Posterior cingulate gyrus (tissue), 11 donors: ENCODE results near the gene FAM240A.

Source experiments
- DNase-seq, 10 donors: peaks; one replicate each; pipeline versions ENCODE4 v3.0.0 to v3.0.0-alpha.2; 2020 to 2021; ENCODE audit warnings: mixed read lengths in 3 of 10
- intact Hi-C: fragments of 100-400 bp; cut with DNase I; formaldehyde crosslinking; loops from one replicate; pipeline ENCODE4 v1.15.1; 2023

FAM240A gene

GRCh38 chr3:46670891-46671427 is 58.6 kb downstream of the FAM240A start:
- intact Hi-C loops, result no loop called here
- DNase-seq, result peak in 8 of 10 donors; percentile 0 to 65 (median 5)

- peak in 7 of 10 donors; percentile 0 to 80 (median 20) for DNase-seq
- intact Hi-C loops, result no loop called here
Observed at GRCh38 chr3:46671541-46672348, 59.4 kb downstream of the FAM240A start.

GRCh38 chr3:46672349-46672695 is 60.0 kb downstream of the FAM240A start:
- intact Hi-C loops, result no loop called here
- peak in 5 of 10 donors; percentile 0 to 53 (median 18) for DNase-seq

- peak in 5 of 10 donors; percentile 1 to 46 (median 37) for DNase-seq
- intact Hi-C loops, result no loop called here
Observed at GRCh38 chr3:46673151-46674030, 61.1 kb downstream of the FAM240A start.

- DNase-seq, result peak in 4 of 10 donors; percentile 1 to 46 (median 18)
- intact Hi-C loops, result no loop called here
Observed at GRCh38 chr3:46674031-46674845, 61.9 kb downstream of the FAM240A start.

- intact Hi-C loops, result no loop called here
- peak in 4 of 10 donors; percentile 8 to 61 (median 36) for DNase-seq
Observed at GRCh38 chr3:46675426-46675825, 63.1 kb downstream of the FAM240A start.
